HL-60 (cell line): Measurements from ENCODE around the gene RALGAPB.

Experiments
- DNase-seq, 2 experiments: peaks; one replicate each; pipeline ENCODE4 v3.0.0-alpha.2; 2010 to 2020; ENCODE audit warnings: low read depth in 1 of 2, low spot score in 1 of 2
- H3K27ac ChIP-seq: fragments of 250-450 bp; sonication (Bioruptor Pico); replicated peaks from 2 replicates; pipeline ENCODE4 v1.5.1; 2020; ENCODE audit warnings: mild to moderate bottlenecking, moderate library complexity
- H3K27me3 ChIP-seq: fragments of 250-450 bp; sonication (Bioruptor Pico); 2 replicates; pipeline ENCODE4 v1.5.1; 2021; ENCODE audit warnings: mild to moderate bottlenecking, moderate library complexity; ENCODE audit not compliant: insufficient read depth, poor library complexity, severe bottlenecking
- H3K4me3 ChIP-seq: replicated peaks from 2 replicates; pipeline ENCODE4 v1.5.1; 2011; ENCODE audit warnings: mild to moderate bottlenecking, control low read depth, low read length; ENCODE audit not compliant: insufficient read depth
- GABPA ChIP-seq: IDR thresholded peaks from 2 replicates; pipeline ENCODE4 v1.6.1; 2012; ENCODE audit warnings: low read depth
- POLR2AphosphoS5 ChIP-seq: IDR thresholded peaks from 2 replicates; pipeline ENCODE4 v1.6.1; 2012; ENCODE audit warnings: low read depth
- SPI1 ChIP-seq: IDR thresholded peaks from 2 replicates; pipeline ENCODE4 v1.6.1; 2012; ENCODE audit warnings: low read depth, mild to moderate bottlenecking, borderline replicate concordance
- TF ChIP-seq, protein P1 (sequence below): IDR thresholded peaks from one replicate; pipeline ENCODE4 v1.5.1; 2011; ENCODE audit warnings: low read length, control low read depth, inconsistent platforms; ENCODE audit not compliant: insufficient read depth
- TF ChIP-seq, protein P2 (sequence below): IDR thresholded peaks from 2 replicates; pipeline ENCODE4 v1.6.1; 2012; ENCODE audit warnings: low read depth; ENCODE audit not compliant: insufficient replicate concordance

The RALGAPB gene

DNA sequence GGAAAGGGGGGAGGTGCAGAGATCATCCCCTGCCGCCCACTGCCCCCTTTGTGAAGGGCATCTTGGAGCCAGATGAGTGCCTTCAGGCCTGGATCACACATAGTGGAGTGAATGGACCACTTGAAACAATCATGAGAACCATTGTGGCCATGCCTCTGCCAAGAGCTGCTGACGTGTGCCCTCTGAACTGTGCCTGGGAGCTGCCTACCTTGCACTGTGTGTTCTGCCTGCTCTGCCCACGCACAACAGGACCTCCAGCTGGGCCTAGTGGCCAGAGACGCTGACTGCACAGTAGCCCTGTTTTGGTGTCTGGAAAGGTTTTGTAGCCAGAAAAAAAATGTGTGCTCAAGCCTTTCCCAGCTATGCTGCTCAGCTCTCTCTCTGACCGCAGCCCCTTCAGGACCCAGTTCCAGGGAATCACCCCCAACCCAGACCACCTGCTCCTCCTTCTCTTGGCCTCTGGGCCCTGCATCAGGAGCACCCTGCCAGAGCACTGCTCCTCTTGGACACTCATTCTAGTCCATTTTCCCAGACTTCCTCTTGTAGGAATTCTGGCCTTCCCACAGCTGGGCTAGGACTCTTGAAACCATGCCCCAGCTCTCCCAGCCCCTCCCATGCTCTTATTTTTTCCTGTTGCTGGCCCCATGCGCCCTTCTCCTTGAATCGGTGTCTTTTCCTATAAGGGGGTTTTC lies 106.7 kb downstream of the RALGAPB start:
- DNase-seq = no peak
- Histone ChIP-seq H3K27me3 (peaks cover 4% of the 10 kb centered on the region), H3K27ac (no peak overlapping the region), H3K4me3 (no peak overlapping the region)
- TF ChIP-seq GABPA (no peak), POLR2AphosphoS5 (no peak), SPI1 (no peak)
- TF ChIP-seq, protein P1, sequence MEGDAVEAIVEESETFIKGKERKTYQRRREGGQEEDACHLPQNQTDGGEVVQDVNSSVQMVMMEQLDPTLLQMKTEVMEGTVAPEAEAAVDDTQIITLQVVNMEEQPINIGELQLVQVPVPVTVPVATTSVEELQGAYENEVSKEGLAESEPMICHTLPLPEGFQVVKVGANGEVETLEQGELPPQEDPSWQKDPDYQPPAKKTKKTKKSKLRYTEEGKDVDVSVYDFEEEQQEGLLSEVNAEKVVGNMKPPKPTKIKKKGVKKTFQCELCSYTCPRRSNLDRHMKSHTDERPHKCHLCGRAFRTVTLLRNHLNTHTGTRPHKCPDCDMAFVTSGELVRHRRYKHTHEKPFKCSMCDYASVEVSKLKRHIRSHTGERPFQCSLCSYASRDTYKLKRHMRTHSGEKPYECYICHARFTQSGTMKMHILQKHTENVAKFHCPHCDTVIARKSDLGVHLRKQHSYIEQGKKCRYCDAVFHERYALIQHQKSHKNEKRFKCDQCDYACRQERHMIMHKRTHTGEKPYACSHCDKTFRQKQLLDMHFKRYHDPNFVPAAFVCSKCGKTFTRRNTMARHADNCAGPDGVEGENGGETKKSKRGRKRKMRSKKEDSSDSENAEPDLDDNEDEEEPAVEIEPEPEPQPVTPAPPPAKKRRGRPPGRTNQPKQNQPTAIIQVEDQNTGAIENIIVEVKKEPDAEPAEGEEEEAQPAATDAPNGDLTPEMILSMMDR = no peak
- TF ChIP-seq, protein P2, sequence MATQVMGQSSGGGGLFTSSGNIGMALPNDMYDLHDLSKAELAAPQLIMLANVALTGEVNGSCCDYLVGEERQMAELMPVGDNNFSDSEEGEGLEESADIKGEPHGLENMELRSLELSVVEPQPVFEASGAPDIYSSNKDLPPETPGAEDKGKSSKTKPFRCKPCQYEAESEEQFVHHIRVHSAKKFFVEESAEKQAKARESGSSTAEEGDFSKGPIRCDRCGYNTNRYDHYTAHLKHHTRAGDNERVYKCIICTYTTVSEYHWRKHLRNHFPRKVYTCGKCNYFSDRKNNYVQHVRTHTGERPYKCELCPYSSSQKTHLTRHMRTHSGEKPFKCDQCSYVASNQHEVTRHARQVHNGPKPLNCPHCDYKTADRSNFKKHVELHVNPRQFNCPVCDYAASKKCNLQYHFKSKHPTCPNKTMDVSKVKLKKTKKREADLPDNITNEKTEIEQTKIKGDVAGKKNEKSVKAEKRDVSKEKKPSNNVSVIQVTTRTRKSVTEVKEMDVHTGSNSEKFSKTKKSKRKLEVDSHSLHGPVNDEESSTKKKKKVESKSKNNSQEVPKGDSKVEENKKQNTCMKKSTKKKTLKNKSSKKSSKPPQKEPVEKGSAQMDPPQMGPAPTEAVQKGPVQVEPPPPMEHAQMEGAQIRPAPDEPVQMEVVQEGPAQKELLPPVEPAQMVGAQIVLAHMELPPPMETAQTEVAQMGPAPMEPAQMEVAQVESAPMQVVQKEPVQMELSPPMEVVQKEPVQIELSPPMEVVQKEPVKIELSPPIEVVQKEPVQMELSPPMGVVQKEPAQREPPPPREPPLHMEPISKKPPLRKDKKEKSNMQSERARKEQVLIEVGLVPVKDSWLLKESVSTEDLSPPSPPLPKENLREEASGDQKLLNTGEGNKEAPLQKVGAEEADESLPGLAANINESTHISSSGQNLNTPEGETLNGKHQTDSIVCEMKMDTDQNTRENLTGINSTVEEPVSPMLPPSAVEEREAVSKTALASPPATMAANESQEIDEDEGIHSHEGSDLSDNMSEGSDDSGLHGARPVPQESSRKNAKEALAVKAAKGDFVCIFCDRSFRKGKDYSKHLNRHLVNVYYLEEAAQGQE = no peak

DNA sequence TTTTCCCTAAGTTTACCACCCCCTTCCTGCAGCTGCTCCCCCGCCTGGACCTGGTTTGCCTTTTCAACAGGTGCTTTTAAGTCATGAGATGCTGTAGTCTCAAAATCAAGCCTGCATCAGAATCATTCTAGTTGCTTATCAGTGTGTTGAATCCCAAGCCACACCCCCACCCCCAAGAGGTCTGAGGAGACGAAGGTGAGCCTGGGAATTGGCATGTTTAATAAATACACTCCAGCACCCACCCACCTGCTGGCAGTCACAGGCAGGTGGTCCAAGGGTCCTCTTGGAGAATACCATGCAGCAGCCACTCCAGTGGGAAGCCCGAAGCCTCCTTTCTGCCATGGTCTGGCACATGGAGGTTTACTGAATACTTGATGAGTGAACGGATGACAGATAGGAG lies 107.3 kb downstream of the RALGAPB start:
- Histone ChIP-seq H3K27ac (no peak overlapping the region), H3K4me3 (no peak overlapping the region), H3K27me3 (peaks cover 4% of the 10 kb centered on the region)
- TF ChIP-seq, protein P1 = no peak
- no peak for TF ChIP-seq GABPA
- TF ChIP-seq SPI1 = no peak
- TF ChIP-seq, protein P2 = no peak
- no peak for DNase-seq

DNA sequence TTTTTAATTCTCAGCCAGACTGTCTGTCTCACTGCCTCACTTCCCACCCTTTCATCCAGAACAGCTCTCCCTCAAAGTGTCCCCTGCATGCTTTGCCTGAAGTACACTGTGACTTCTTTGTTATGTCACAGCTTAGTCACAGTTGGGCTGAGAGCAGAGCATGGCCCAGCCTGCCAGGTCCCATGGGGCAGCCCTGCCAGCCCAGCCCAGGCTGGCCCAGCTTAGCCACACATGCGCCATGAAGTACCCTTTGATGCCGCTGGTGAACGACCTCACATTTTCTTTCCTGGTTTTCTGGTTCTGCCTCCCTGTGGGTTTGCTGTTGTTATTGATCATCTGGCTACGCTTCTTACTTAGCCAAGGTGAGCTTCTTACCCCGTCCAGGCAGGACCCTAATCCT lies 108.4 kb downstream of the RALGAPB start, which contains the start of gene ADIG:
ADIG (plus strand) TSS at position 185 of the 400 bp plus-strand sequence; CDS start at position 239, 54 bp downstream.
- H3K4me3 ChIP-seq = no peak within 1 kb of the TSS
- no peak for DNase-seq
- no peak for TF ChIP-seq POLR2AphosphoS5
- TF ChIP-seq, protein P1 = no peak
- H3K27me3 ChIP-seq = peaks cover 4% of the 10 kb centered on the region
- no peak within 1 kb of the TSS for H3K27ac ChIP-seq

DNA sequence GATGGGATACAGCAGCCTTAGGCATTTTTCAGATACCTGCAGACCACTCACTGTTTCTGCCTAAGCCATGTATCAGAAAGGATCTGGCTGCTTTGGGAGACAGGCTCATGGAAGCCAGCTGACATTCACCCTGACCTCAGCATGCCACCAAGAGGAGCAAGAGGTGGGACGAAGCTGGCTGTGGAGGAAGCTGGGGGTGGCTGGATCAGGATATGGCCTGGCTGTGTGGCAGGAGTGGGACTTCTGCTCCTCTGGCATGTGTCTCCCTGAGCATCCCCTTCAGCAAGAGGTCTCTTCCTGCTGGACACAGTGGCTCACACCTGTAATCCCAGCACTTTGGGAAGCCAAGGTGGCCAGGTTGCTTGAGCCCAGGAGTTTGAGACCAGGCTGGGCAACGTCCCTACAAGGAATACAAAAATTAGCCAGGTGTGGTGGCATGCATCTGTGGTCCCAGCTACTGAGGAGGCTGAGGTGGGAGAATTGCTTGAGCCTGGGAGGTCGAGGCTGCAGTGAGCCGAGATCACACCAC lies 109.3 kb downstream of the RALGAPB start:
- H3K4me3 ChIP-seq = no peak overlapping the region
- TF ChIP-seq, protein P1 = no peak
- no peak for DNase-seq
- peaks cover 4% of the 10 kb centered on the region for H3K27me3 ChIP-seq
- no peak overlapping the region for H3K27ac ChIP-seq
